ENCODE measurements around the gene UTP25.
"Not testable (repeated sequence)": the region's sequence is repeated elsewhere in the genome, so short reads cannot be mapped to it uniquely, and the experiment has no call there.

UTP25 gene

GRCh38 chr1:209871430-209871829 is 43.7 kb downstream of the UTP25 start:
- no peak for DNase-seq (ENCODE audit: low read depth, low spot score)

- DNase-seq (ENCODE audit: low read depth, low spot score), result peak; percentile 66
Observed at GRCh38 chr1:209873067-209873799, 45.5 kb downstream of the UTP25 start.

GRCh38 chr1:209875515-209875914 is 47.7 kb downstream of the UTP25 start:
- peak; percentile 82 for DNase-seq (ENCODE audit: low read depth, low spot score)

GRCh38 chr1:209876078-209876800 is 48.5 kb downstream of the UTP25 start:
- DNase-seq (ENCODE audit: low read depth, low spot score), result no peak

- no peak for DNase-seq (ENCODE audit: low read depth, low spot score)
Observed at GRCh38 chr1:209877087-209877764, 49.5 kb downstream of the UTP25 start.

DNA sequence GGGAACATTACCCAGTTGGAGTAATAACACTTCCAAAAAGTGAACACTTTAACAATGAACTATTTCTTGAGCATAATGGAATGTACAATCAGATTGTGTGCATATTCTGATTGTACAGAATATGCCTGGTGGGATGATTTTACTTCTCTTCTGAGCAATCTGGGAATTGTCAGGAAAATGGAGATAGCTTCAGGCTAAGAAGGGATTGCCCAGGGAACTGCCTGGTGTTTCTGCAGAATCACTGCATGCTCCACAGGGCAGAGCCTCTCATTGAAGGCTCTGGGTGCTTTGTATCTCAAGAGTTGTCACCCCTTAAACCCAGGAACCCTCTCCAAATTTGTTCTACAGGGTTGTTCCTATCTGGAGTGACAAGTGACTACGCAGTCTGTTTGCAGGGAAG is 51.2 kb downstream of the UTP25 start:
- DNase-seq (ENCODE audit: low read depth, low spot score), result no peak

- peak; percentile 55 for DNase-seq (ENCODE audit: low read depth, low spot score)
Observed at GRCh38 chr1:209879539-209879938, 51.8 kb downstream of the UTP25 start.

GRCh38 chr1:209880031-209880430 is 52.3 kb downstream of the UTP25 start:
- DNase-seq (ENCODE audit: low read depth, low spot score), result no peak

DNA sequence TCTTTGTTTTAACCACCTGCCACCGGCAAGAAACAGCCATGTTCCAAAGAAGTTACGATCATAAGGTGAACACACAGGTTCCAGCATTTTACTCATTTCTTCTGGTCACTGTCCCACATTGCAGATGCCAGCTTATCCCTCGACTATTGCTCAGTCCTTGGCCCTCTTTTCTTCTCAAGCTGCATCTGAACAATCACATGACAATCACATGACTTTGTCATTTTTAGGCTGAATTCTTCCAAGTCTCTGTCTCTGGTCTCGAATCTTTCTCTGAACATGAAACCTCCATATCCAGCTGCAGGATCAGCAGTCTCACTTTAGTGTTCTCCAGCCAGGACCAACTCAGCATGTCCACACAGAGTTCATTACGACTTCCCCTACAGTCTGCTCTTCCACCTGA is 53.8 kb downstream of the UTP25 start:
- DNase-seq (ENCODE audit: low read depth, low spot score), result no peak

- no peak for DNase-seq (ENCODE audit: low read depth, low spot score)
Observed at GRCh38 chr1:209882286-209882685, 54.5 kb downstream of the UTP25 start.

GRCh38 chr1:209882942-209883340 is 55.2 kb downstream of the UTP25 start:
- no peak for DNase-seq (ENCODE audit: low read depth, low spot score)

GRCh38 chr1:209883341-209883971 is 55.7 kb downstream of the UTP25 start:
- peak; percentile 85 for DNase-seq (ENCODE audit: low read depth, low spot score)

GRCh38 chr1:209884249-209884648 is 56.5 kb downstream of the UTP25 start:
- peak; percentile 50 for DNase-seq (ENCODE audit: low read depth, low spot score)

GRCh38 chr1:209884665-209885117 is 56.9 kb downstream of the UTP25 start:
- DNase-seq (ENCODE audit: low read depth, low spot score), result peak; percentile 98

- peak; percentile 73 for DNase-seq (ENCODE audit: low read depth, low spot score)
Observed at GRCh38 chr1:209885403-209886218, 57.8 kb downstream of the UTP25 start.

DNA sequence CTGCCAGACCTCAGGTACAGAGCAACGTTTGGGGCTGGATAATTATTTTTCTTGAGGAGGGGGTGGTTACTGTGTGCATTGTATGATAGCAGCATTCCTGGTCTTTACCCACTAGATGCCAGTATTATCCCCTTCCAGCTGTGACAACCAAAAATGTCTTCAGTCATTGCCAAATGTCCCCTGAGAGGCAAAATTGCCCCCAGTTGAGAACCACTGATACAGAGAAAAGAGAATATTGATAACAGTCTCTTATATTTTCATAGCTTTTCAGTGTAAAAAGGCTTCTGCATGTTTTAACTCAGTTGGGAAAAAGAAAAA is 58.4 kb downstream of the UTP25 start:
- no peak for DNase-seq (ENCODE audit: low read depth, low spot score)

- DNase-seq (ENCODE audit: low read depth, low spot score), result not testable (repeated sequence)
Observed at GRCh38 chr1:209888291-209889076, 60.7 kb downstream of the UTP25 start.

GRCh38 chr1:209889077-209889418 is 61.3 kb downstream of the UTP25 start:
- DNase-seq (ENCODE audit: low read depth, low spot score), result no peak

- DNase-seq (ENCODE audit: low read depth, low spot score), result no peak
Observed at GRCh38 chr1:209890641-209891330, 63.0 kb downstream of the UTP25 start.

GRCh38 chr1:209893751-209894150 is 66.0 kb downstream of the UTP25 start:
- DNase-seq (ENCODE audit: low read depth, low spot score), result no peak

All from astrocyte of the hippocampus (primary cell).